CD14-positive monocyte (primary cell): ENCODE data around the gene OR10X1. TPM values are rescaled to one million over a fixed set of nuclear protein-coding genes. Genes with fewer than 3 reads are reported as not detected.

Source experiments
- DNase-seq, 3 donors: peaks; one replicate each; pipeline ENCODE4 v3.0.0-alpha.2; 2011 to 2022
- H2AFZ ChIP-seq: 2 replicates; pipeline ENCODE4 v1.6.0; 2012; ENCODE audit warnings: mild to moderate bottlenecking, low read depth, low read length, inconsistent platforms; ENCODE audit not compliant: insufficient read depth, poor library complexity, severe bottlenecking
- H3K27ac ChIP-seq, 2 donors: 1 replicate in 1 of 2; 2 replicates in 1 of 2; pipeline ENCODE4 v1.5.1; 2012 to 2013; ENCODE audit warnings: low read length in 2 of 2, control low read depth in 1 of 2, inconsistent platforms in 1 of 2, low read depth in 1 of 2, mild to moderate bottlenecking in 1 of 2
- H3K27me3 ChIP-seq, 2 donors: one replicate each; pipeline versions ENCODE4 v1.6.0 to v1.6.1; 2011 to 2013; ENCODE audit warnings: low read length in 2 of 2; ENCODE audit not compliant: control insufficient read depth in 2 of 2, insufficient read depth in 2 of 2
- H3K36me3 ChIP-seq, 2 donors: replicated peaks in 1 of 2; 1 replicate in 1 of 2; 2 replicates in 1 of 2; pipeline versions ENCODE4 v1.5.1 to v1.6.1; 2012 to 2013; ENCODE audit warnings: low read length in 2 of 2, control low read depth in 1 of 2, inconsistent platforms in 1 of 2, mild to moderate bottlenecking in 1 of 2; ENCODE audit not compliant: insufficient read depth in 2 of 2, control insufficient read depth in 1 of 2
- H3K4me1 ChIP-seq, 2 donors: 1 replicate in 1 of 2; 2 replicates in 1 of 2; pipeline versions ENCODE4 v1.5.1 to v1.6.1; 2012 to 2013; ENCODE audit warnings: low read length in 2 of 2, control low read depth in 1 of 2, inconsistent platforms in 1 of 2, mild to moderate bottlenecking in 1 of 2, moderate library complexity in 1 of 2; ENCODE audit not compliant: insufficient read depth in 2 of 2, control insufficient read depth in 1 of 2
- H3K4me2 ChIP-seq: replicated peaks from 2 replicates; pipeline ENCODE3; 2012; ENCODE audit warnings: low read length, moderate library complexity, mild to moderate bottlenecking; ENCODE audit not compliant: poor library complexity, severe bottlenecking; ENCODE audit errors: extremely low read depth
- H3K4me3 ChIP-seq, 3 experiments: fragments of 200-600 bp in 1 of 3; sonication (generic) in 1 of 3; replicated peaks in 1 of 3; 1 replicate in 2 of 3; 2 replicates in 1 of 3; pipeline ENCODE4 v1.5.1; 2011 to 2013; ENCODE audit warnings: low read length in 3 of 3, mild to moderate bottlenecking in 3 of 3, control low read depth in 2 of 3, low read depth in 2 of 3, inconsistent platforms in 1 of 3, moderate library complexity in 1 of 3
- H3K79me2 ChIP-seq: 2 replicates; pipeline ENCODE4 v1.6.0; 2012; ENCODE audit warnings: mild to moderate bottlenecking, control low read depth, inconsistent platforms, low read length, moderate library complexity; ENCODE audit not compliant: insufficient read depth
- H3K9ac ChIP-seq: 2 replicates; pipeline ENCODE4 v1.6.0; 2017; ENCODE audit warnings: low read length, mild to moderate bottlenecking; ENCODE audit not compliant: insufficient read depth, poor library complexity, severe bottlenecking
- H3K9me3 ChIP-seq, 2 donors: replicated peaks in 1 of 2; 1 replicate in 1 of 2; 2 replicates in 1 of 2; pipeline versions ENCODE4 v1.5.1 to v1.6.1; 2012 to 2013; ENCODE audit warnings: low read length in 2 of 2, control low read depth in 1 of 2; ENCODE audit not compliant: control insufficient read depth in 1 of 2, insufficient read depth in 1 of 2
- H4K20me1 ChIP-seq: 2 replicates; pipeline ENCODE4 v1.6.0; 2012; ENCODE audit warnings: mild to moderate bottlenecking, low read length, control low read depth, moderate library complexity; ENCODE audit not compliant: insufficient read depth
- H3K27ac Mint-ChIP-seq, 7 donors: one replicate each; pipeline ENCODE4 v1.8.0; 2020; ENCODE audit warnings: mild to moderate bottlenecking in 7 of 7, mixed read lengths in 7 of 7, moderate library complexity in 6 of 7, inconsistent platforms in 2 of 7
- H3K27me3 Mint-ChIP-seq, 3 donors: one replicate each; pipeline ENCODE4 v1.8.0; 2021 to 2022; ENCODE audit warnings: low read depth in 3 of 3, mild to moderate bottlenecking in 3 of 3, mixed read lengths in 3 of 3, moderate library complexity in 3 of 3, inconsistent platforms in 1 of 3
- H3K36me3 Mint-ChIP-seq, 2 donors: one replicate each; pipeline ENCODE4 v1.8.0; 2020; ENCODE audit warnings: mixed read lengths in 2 of 2, inconsistent platforms in 1 of 2, mild to moderate bottlenecking in 1 of 2
- H3K4me1 Mint-ChIP-seq: one replicate; pipeline ENCODE4 v1.8.0; 2020; ENCODE audit warnings: mild to moderate bottlenecking, mixed read lengths
- H3K4me3 Mint-ChIP-seq, 2 donors: one replicate each; pipeline ENCODE4 v1.8.0; 2020; ENCODE audit warnings: mild to moderate bottlenecking in 2 of 2, mixed read lengths in 2 of 2, moderate library complexity in 1 of 2
- H3K9me3 Mint-ChIP-seq, 7 donors: one replicate each; pipeline ENCODE4 v1.8.0; 2020 to 2022; ENCODE audit warnings: mixed read lengths in 7 of 7, mild to moderate bottlenecking in 6 of 7, moderate library complexity in 6 of 7, inconsistent platforms in 2 of 7
- WGBS: methylation state at CpG from one replicate; pipeline ENCODE4 v1.1.5; 2013; ENCODE audit warnings: missing lambda C conversion rate; ENCODE audit not compliant: insufficient coverage; 5-methylcytosine and 5-hydroxymethylcytosine counted together
- intact Hi-C, 2 donors: fragments of 100-400 bp; cut with micrococcal nuclease; formaldehyde crosslinking; loops; one replicate each; pipeline versions ENCODE4 v1.15.0 to v1.15.1; 2023
- polyA plus RNA-seq, 3 donors: library from polyadenylated mRNA; depleted of rRNA in 1 of 3; unstranded in 2 of 3; stranded (reverse) in 1 of 3; fragments of 300-500 nt in 2 of 3; fragments of >200 nt in 1 of 3; fragmentation: Illumina TruSeq in 2 of 3; gene quantifications; 1 replicate in 2 of 3; 2 replicates in 1 of 3; pipeline ENCODE4 v1.2.3, GENCODE V29; 2012 to 2021
- TF ChIP-seq, protein P1 (sequence below): fragments of 200-600 bp; IDR thresholded peaks from one replicate; pipeline ENCODE4 v1.8.0; 2022; ENCODE audit warnings: antibody characterized with exemption, mild to moderate bottlenecking

OR10X1 gene
- polyA plus RNA-seq, 3 donors: not detected

DNA sequence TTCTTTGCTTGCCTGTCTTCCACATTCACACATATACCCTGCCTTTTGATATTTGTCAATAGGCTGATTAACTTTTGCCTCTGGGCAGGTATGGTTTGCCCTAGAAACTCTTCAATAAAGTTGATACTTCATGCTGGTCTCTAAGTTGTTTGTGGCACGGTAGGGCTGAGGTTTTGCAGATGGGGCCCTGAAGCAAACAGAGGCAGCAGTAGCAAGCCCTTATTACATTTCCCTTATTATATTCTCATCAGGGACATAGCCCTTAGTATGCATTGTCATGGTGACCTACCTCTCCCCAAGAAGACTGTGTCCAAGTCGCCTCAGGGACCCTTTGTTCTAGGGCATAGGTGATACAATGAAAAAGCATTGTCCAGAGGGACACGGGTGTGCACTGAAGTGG, 9.2 kb downstream of the OR10X1 start, which contains the start of gene OR6P1:
OR6P1 (minus strand) TSS at position 101 of the 400 bp plus-strand sequence. CDS start 6,976 bp downstream, outside the sequence.
- Histone ChIP-seq H4K20me1 (no peaks in the 10 kb centered on the region), H3K4me2 (no peak within 1 kb of the TSS), H3K27me3 (no peaks in the 10 kb centered on the region), H3K27ac (no peak within 1 kb of the TSS), H3K36me3 (no peaks in the 10 kb centered on the region), H3K4me3 (no peak within 1 kb of the TSS), H3K9me3 (no peaks in the 10 kb centered on the region), H3K4me1 (no peaks in the 10 kb centered on the region), H3K79me2 (no peaks in the 10 kb centered on the region), H2AFZ (no peak within 1 kb of the TSS), H3K9ac (no peak within 1 kb of the TSS)
- TF ChIP-seq, protein P1, sequence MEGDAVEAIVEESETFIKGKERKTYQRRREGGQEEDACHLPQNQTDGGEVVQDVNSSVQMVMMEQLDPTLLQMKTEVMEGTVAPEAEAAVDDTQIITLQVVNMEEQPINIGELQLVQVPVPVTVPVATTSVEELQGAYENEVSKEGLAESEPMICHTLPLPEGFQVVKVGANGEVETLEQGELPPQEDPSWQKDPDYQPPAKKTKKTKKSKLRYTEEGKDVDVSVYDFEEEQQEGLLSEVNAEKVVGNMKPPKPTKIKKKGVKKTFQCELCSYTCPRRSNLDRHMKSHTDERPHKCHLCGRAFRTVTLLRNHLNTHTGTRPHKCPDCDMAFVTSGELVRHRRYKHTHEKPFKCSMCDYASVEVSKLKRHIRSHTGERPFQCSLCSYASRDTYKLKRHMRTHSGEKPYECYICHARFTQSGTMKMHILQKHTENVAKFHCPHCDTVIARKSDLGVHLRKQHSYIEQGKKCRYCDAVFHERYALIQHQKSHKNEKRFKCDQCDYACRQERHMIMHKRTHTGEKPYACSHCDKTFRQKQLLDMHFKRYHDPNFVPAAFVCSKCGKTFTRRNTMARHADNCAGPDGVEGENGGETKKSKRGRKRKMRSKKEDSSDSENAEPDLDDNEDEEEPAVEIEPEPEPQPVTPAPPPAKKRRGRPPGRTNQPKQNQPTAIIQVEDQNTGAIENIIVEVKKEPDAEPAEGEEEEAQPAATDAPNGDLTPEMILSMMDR: no peak
- intact Hi-C loops: no loop called here
- no peak within 1 kb of the TSS for H3K4me3 Mint-ChIP-seq
- DNase-seq: no peak
- H3K9me3 Mint-ChIP-seq: peaks cover 0 to 6% (median 3%) of the 10 kb centered on the region in 7 donors
- peaks cover 2% of the 10 kb centered on the region for H3K4me1 Mint-ChIP-seq
- no peak within 1 kb of the TSS for H3K27ac Mint-ChIP-seq
- H3K27me3 Mint-ChIP-seq: peaks cover 0 to 2% (median 0%) of the 10 kb centered on the region in 3 donors
- H3K36me3 Mint-ChIP-seq: no peaks in the 10 kb centered on the region
- WGBS: no CpG with 5 or more reads among the region's 3 CpGs

DNA sequence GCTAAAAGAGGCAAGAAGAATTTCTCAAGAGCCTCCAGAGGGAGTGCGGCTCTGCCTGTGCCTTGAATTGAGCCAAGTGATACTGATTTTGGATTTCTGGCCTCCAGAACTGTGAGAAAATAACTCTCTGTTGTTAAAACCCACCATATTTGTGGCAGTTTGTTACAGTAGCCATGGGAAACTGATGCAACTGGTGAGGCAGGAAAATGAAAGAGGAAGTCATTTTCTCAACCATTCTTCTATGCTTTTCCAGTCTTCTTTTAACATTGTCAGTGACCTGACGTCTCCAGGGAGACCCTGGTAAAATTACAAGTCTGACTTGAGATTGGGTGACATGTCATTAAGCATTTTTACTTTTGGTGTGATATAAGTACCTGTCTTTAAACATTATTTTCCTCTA, 15.1 kb downstream of the OR10X1 start:
- H3K4me1 ChIP-seq: peaks cover 13 to 15% of the 10 kb centered on the region in 2 donors
- DNase-seq: peak; percentile 41 to 65 (median 49)
- H3K4me3 Mint-ChIP-seq: peak overlapping the region in 1 of 2 donors; percentile 39
- no peaks in the 10 kb centered on the region for H3K79me2 ChIP-seq
- peaks cover 0 to 2% (median 0%) of the 10 kb centered on the region in 3 donors for H3K27me3 Mint-ChIP-seq
- H3K36me3 Mint-ChIP-seq: no peaks in the 10 kb centered on the region
- H3K9me3 Mint-ChIP-seq: peaks cover 3 to 12% (median 9%) of the 10 kb centered on the region in 7 donors
- H2AFZ ChIP-seq: peak overlapping the region; percentile 52
- peaks cover 15% of the 10 kb centered on the region for H3K4me1 Mint-ChIP-seq
- peak overlapping the region in 1 of 3 experiments; percentile 42 for H3K4me3 ChIP-seq
- peak overlapping the region; percentile 52 for H3K4me2 ChIP-seq
- TF ChIP-seq, protein P1: no peak
- H3K9me3 ChIP-seq: peaks cover 0 to 7% of the 10 kb centered on the region in 2 donors
- H3K36me3 ChIP-seq: no peaks in the 10 kb centered on the region
- H3K9ac ChIP-seq: no peak overlapping the region
- H3K27me3 ChIP-seq: no peaks in the 10 kb centered on the region
- peak overlapping the region; percentile 49 to 79 for H3K27ac ChIP-seq
- H3K27ac Mint-ChIP-seq: peak overlapping the region; percentile 46 to 90 (median 77)
- H4K20me1 ChIP-seq: no peaks in the 10 kb centered on the region
- intact Hi-C loops: no loop called here
- 67% methylated on average over 1 of the region's 2 CpGs for WGBS
